Right lobe of liver (tissue), 4 donors: ENCODE results near the gene ABCA12.

Experiments used
- CTCF ChIP-seq, 4 donors: fragments of 200-600 bp in 3 of 4; fragments of 450-650 bp in 1 of 4; IDR thresholded peaks; one replicate each; pipeline versions ENCODE4 v1.5.1 to v1.8.0; 2016 to 2022; ENCODE audit warnings: antibody characterized with exemption in 4 of 4, mild to moderate bottlenecking in 2 of 4
- POLR2A ChIP-seq: fragments of 450-650 bp; IDR thresholded peaks from one replicate; pipeline ENCODE4 v1.6.1; 2017; ENCODE audit warnings: antibody characterized with exemption, mild to moderate bottlenecking
- donor health status: DM: no; HTN: no; CAD: no.
- donor health status: DM: no; HTN: no; CAD: no.
- donor health status: DM: no; HTN: yes; CAD: no.

GRCh38 chr2:214946949-214947348 is 191.5 kb downstream of the ABCA12 start:
- TF ChIP-seq POLR2A (no peak), CTCF (IDR thresholded peaks at IDR 0.05) (no peak)
